DOHH2 (cell line): ENCODE measurements around the gene LGALSL.

Experiments used
- H3F3A ChIP-seq: fragments of 200-600 bp; sonication (generic), shearing (Covaris generic); 2 replicates; pipeline ENCODE4 v1.6.0; 2016; ENCODE audit warnings: antibody characterized with exemption, mild to moderate bottlenecking; ENCODE audit not compliant: control insufficient read depth, insufficient read depth
- H3K27ac ChIP-seq: fragments of 200-600 bp; sonication (generic); 2 replicates; pipeline ENCODE4 v1.5.1; 2014; ENCODE audit warnings: low read depth, mild to moderate bottlenecking, low read length, moderate library complexity
- H3K27me3 ChIP-seq: fragments of 200-600 bp; sonication (generic); 2 replicates; pipeline ENCODE4 v1.6.1; 2014; ENCODE audit warnings: mild to moderate bottlenecking, low read length, mixed read lengths; ENCODE audit not compliant: control insufficient read depth
- H3K36me3 ChIP-seq: fragments of 200-600 bp; sonication (generic); 2 replicates; pipeline ENCODE4 v1.6.1; 2014; ENCODE audit warnings: mild to moderate bottlenecking, low read length, moderate library complexity, mixed read lengths; ENCODE audit not compliant: control insufficient read depth
- H3K4me1 ChIP-seq: fragments of 200-600 bp; sonication (generic); 2 replicates; pipeline ENCODE4 v1.6.1; 2014; ENCODE audit warnings: mild to moderate bottlenecking, low read length, mixed read lengths; ENCODE audit not compliant: control insufficient read depth
- H3K4me2 ChIP-seq: fragments of 200-600 bp; sonication (generic); 2 replicates; pipeline ENCODE4 v1.6.0; 2014; ENCODE audit warnings: mild to moderate bottlenecking, low read length, moderate library complexity
- H3K4me3 ChIP-seq: fragments of 200-600 bp; sonication (generic); 2 replicates; pipeline ENCODE4 v1.5.1; 2014; ENCODE audit warnings: mild to moderate bottlenecking, low read length, mixed read lengths
- H3K79me2 ChIP-seq: fragments of 200-600 bp; sonication (generic); 2 replicates; pipeline ENCODE4 v1.6.1; 2014; ENCODE audit warnings: mild to moderate bottlenecking, low read length, mixed read lengths; ENCODE audit not compliant: control insufficient read depth
- H3K9me2 ChIP-seq: fragments of 200-600 bp; sonication (generic); replicated peaks from 2 replicates; pipeline ENCODE4 v1.6.1; 2014; ENCODE audit warnings: mild to moderate bottlenecking, low read length, mixed read lengths; ENCODE audit not compliant: control insufficient read depth
- H3K9me3 ChIP-seq: fragments of 200-600 bp; sonication (generic); 2 replicates; pipeline ENCODE4 v1.6.1; 2014; ENCODE audit warnings: antibody characterized with exemption, low read length, mixed read lengths; ENCODE audit not compliant: control insufficient read depth, insufficient read depth
- H4K20me1 ChIP-seq: fragments of 200-600 bp; sonication (generic); 2 replicates; pipeline ENCODE4 v1.6.0; 2014; ENCODE audit warnings: low read depth, mild to moderate bottlenecking, antibody characterized with exemption, low read length, moderate library complexity; ENCODE audit not compliant: control insufficient read depth, insufficient read depth
- EZH2phosphoT487 ChIP-seq: fragments of 200-600 bp; sonication (generic); IDR thresholded peaks from 2 replicates; pipeline ENCODE4 v1.6.1; 2017; ENCODE audit warnings: borderline replicate concordance, mild to moderate bottlenecking, antibody characterized with exemption, low read length, moderate library complexity, mixed read lengths
- TF ChIP-seq, protein P1 (sequence below): fragments of 200-600 bp; sonication (generic); IDR thresholded peaks from one replicate; pipeline ENCODE4 v1.5.1; 2014; ENCODE audit warnings: antibody characterized with exemption, mild to moderate bottlenecking, low read depth, low read length; ENCODE audit not compliant: poor library complexity, severe bottlenecking

The LGALSL gene

GRCh38 chr2:64463781-64464180 is 9.8 kb downstream of the LGALSL start:
- no peaks in the 10 kb centered on the region for H3K36me3 ChIP-seq
- no peaks in the 10 kb centered on the region for H3K4me1 ChIP-seq
- no peaks in the 10 kb centered on the region for H3K27me3 ChIP-seq
- no peak overlapping the region for H3K27ac ChIP-seq
- no peak overlapping the region for H3K4me3 ChIP-seq
- H3F3A ChIP-seq: no peaks in the 10 kb centered on the region
- no peaks in the 10 kb centered on the region for H3K79me2 ChIP-seq
- no peak overlapping the region for H3K4me2 ChIP-seq
- no peaks in the 10 kb centered on the region for H4K20me1 ChIP-seq
- no peaks in the 10 kb centered on the region for H3K9me3 ChIP-seq
- no peaks in the 10 kb centered on the region for H3K9me2 ChIP-seq
- TF ChIP-seq, protein P1, sequence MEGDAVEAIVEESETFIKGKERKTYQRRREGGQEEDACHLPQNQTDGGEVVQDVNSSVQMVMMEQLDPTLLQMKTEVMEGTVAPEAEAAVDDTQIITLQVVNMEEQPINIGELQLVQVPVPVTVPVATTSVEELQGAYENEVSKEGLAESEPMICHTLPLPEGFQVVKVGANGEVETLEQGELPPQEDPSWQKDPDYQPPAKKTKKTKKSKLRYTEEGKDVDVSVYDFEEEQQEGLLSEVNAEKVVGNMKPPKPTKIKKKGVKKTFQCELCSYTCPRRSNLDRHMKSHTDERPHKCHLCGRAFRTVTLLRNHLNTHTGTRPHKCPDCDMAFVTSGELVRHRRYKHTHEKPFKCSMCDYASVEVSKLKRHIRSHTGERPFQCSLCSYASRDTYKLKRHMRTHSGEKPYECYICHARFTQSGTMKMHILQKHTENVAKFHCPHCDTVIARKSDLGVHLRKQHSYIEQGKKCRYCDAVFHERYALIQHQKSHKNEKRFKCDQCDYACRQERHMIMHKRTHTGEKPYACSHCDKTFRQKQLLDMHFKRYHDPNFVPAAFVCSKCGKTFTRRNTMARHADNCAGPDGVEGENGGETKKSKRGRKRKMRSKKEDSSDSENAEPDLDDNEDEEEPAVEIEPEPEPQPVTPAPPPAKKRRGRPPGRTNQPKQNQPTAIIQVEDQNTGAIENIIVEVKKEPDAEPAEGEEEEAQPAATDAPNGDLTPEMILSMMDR: no peak
- TF ChIP-seq EZH2phosphoT487: no peak

- H3K4me2 ChIP-seq: no peak overlapping the region
Observed at GRCh38 chr2:64466478-64467085, 12.6 kb downstream of the LGALSL start.

GRCh38 chr2:64467096-64467843 is 13.3 kb downstream of the LGALSL start:
- no peaks in the 10 kb centered on the region for H3K9me3 ChIP-seq
- TF ChIP-seq, protein P1: no peak
- no peak for TF ChIP-seq EZH2phosphoT487
- H3K4me2 ChIP-seq: no peak overlapping the region
- H3K36me3 ChIP-seq: no peaks in the 10 kb centered on the region
- no peak overlapping the region for H3K4me3 ChIP-seq
- no peaks in the 10 kb centered on the region for H4K20me1 ChIP-seq
- no peaks in the 10 kb centered on the region for H3K27me3 ChIP-seq
- no peak overlapping the region for H3K27ac ChIP-seq
- no peaks in the 10 kb centered on the region for H3K79me2 ChIP-seq
- H3K4me1 ChIP-seq: no peaks in the 10 kb centered on the region
- H3F3A ChIP-seq: no peaks in the 10 kb centered on the region
- no peaks in the 10 kb centered on the region for H3K9me2 ChIP-seq

More at GRCh38 chr2:64466478-64467085, 12.6 kb downstream of the LGALSL start:
- H3K27ac ChIP-seq: no peak overlapping the region
- no peaks in the 10 kb centered on the region for H3F3A ChIP-seq
- TF ChIP-seq EZH2phosphoT487: no peak
- TF ChIP-seq, protein P1: no peak
- no peaks in the 10 kb centered on the region for H3K9me2 ChIP-seq
- no peaks in the 10 kb centered on the region for H3K27me3 ChIP-seq
- no peak overlapping the region for H3K4me3 ChIP-seq
- H3K4me1 ChIP-seq: no peaks in the 10 kb centered on the region
- no peaks in the 10 kb centered on the region for H3K36me3 ChIP-seq
- no peaks in the 10 kb centered on the region for H4K20me1 ChIP-seq
- H3K79me2 ChIP-seq: no peaks in the 10 kb centered on the region
- H3K9me3 ChIP-seq: no peaks in the 10 kb centered on the region
